CD4-positive, alpha-beta T cell treated with Interleukin-4 for 4 hours (primary cell): ENCODE results near the gene ALS2CL.
"Not testable (repeated sequence)": the region's sequence is repeated elsewhere in the genome, so short reads cannot be mapped to it uniquely, and the experiment has no call there.

ENCODE experiments used
- DNase-seq: peaks from one replicate; pipeline ENCODE4 v3.0.0-alpha.2; 2020

The ALS2CL gene

GRCh38 chr3:46693038-46693891 is at the start of gene ALS2CL:
Gene ALS2CL (minus strand): TSS chr3:46693679. CDS start chr3:46689440, 4,239 bp downstream.
- DNase-seq: peak; percentile 63

GRCh38 chr3:46742992-46743585 is 49.6 kb upstream of the ALS2CL start:
- no peak for DNase-seq

GRCh38 chr3:46739565-46739964 is 46.1 kb upstream of the ALS2CL start:
- not testable (repeated sequence) for DNase-seq

- DNase-seq: no peak
Observed at GRCh38 chr3:46737329-46737731, 43.9 kb upstream of the ALS2CL start.

GRCh38 chr3:46736006-46736872 is 42.8 kb upstream of the ALS2CL start:
- DNase-seq: no peak

GRCh38 chr3:46734773-46735172 is 41.3 kb upstream of the ALS2CL start:
- DNase-seq: no peak

GRCh38 chr3:46733026-46733800 is 39.7 kb upstream of the ALS2CL start:
- no peak for DNase-seq

GRCh38 chr3:46731795-46732194 is 38.3 kb upstream of the ALS2CL start:
- no peak for DNase-seq

- DNase-seq: no peak
Observed at GRCh38 chr3:46730819-46731218, 37.3 kb upstream of the ALS2CL start.

GRCh38 chr3:46729038-46729437 is 35.6 kb upstream of the ALS2CL start:
- no peak for DNase-seq

- DNase-seq: no peak
Observed at GRCh38 chr3:46725621-46726314, 32.3 kb upstream of the ALS2CL start.

GRCh38 chr3:46724424-46724823 is 30.9 kb upstream of the ALS2CL start:
- no peak for DNase-seq

- DNase-seq: no peak
Observed at GRCh38 chr3:46722443-46722842, 29.0 kb upstream of the ALS2CL start.

GRCh38 chr3:46721009-46721408 is 27.5 kb upstream of the ALS2CL start:
- no peak for DNase-seq

- no peak for DNase-seq
Observed at GRCh38 chr3:46719735-46720271, 26.3 kb upstream of the ALS2CL start.

GRCh38 chr3:46719044-46719565 is 25.6 kb upstream of the ALS2CL start:
- no peak for DNase-seq

GRCh38 chr3:46717447-46718231 is 24.2 kb upstream of the ALS2CL start, which contains the start of gene PRSS50:
Gene PRSS50 (minus strand): TSS chr3:46717869. CDS start chr3:46717824, 45 bp downstream.
- no peak for DNase-seq

GRCh38 chr3:46716461-46717441 is 23.3 kb upstream of the ALS2CL start:
- no peak for DNase-seq

GRCh38 chr3:46715507-46716175 is 22.2 kb upstream of the ALS2CL start:
- DNase-seq: no peak
